Neural progenitor cell (in vitro differentiated cells): ENCODE data around the gene AANAT. TPM values are rescaled to one million over a fixed set of nuclear protein-coding genes. Genes with fewer than 3 reads are reported as not detected.

Experiments used
- DNase-seq: peaks from one replicate; pipeline ENCODE4 v3.0.0-alpha.2; 2016; ENCODE audit warnings: low spot score
- H2AFZ ChIP-seq: fragments of 200-600 bp; sonication (generic); replicated peaks from 2 replicates; pipeline ENCODE4 v1.6.1; 2016; ENCODE audit warnings: antibody characterized with exemption
- H3F3A ChIP-seq: fragments of 200-600 bp; sonication (generic); 2 replicates; pipeline ENCODE4 v1.6.1; 2016; ENCODE audit warnings: antibody characterized with exemption, low read depth
- H3K27ac ChIP-seq: fragments of 200-600 bp; sonication (generic); 2 replicates; pipeline ENCODE4 v1.5.1; 2016; ENCODE audit warnings: mild to moderate bottlenecking
- H3K27me3 ChIP-seq: fragments of 200-600 bp; sonication (generic); 2 replicates; pipeline ENCODE4 v1.6.1; 2016; ENCODE audit warnings: mild to moderate bottlenecking, moderate library complexity
- H3K36me3 ChIP-seq: fragments of 200-600 bp; sonication (generic); 2 replicates; pipeline ENCODE4 v1.5.1; 2016
- H3K4me1 ChIP-seq: fragments of 200-600 bp; sonication (generic); 2 replicates; pipeline ENCODE4 v1.6.1; 2016; ENCODE audit warnings: mixed run types
- H3K4me2 ChIP-seq: fragments of 200-600 bp; sonication (generic); 2 replicates; pipeline ENCODE4 v1.6.1; 2016
- H3K4me3 ChIP-seq: fragments of 200-600 bp; sonication (generic); 2 replicates; pipeline ENCODE4 v1.5.1; 2016
- H3K79me2 ChIP-seq: fragments of 200-600 bp; sonication (generic); 2 replicates; pipeline ENCODE4 v1.6.1; 2016; ENCODE audit warnings: low read depth
- H3K9ac ChIP-seq: fragments of 200-600 bp; sonication (generic); 2 replicates; pipeline ENCODE4 v1.6.1; 2016
- H3K9me3 ChIP-seq: fragments of 200-600 bp; sonication (generic); 2 replicates; pipeline ENCODE4 v1.5.1; 2016; ENCODE audit warnings: low read depth
- H4K20me1 ChIP-seq: fragments of 200-600 bp; sonication (generic); 2 replicates; pipeline ENCODE4 v1.6.1; 2016; ENCODE audit warnings: low read depth
- H3K27ac Mint-ChIP-seq: 3 replicates; pipeline ENCODE4 v1.8.0; 2021; ENCODE audit warnings: mixed read lengths
- H3K27me3 Mint-ChIP-seq: 2 replicates; pipeline ENCODE4 v1.8.0; 2022; ENCODE audit warnings: low read depth, mild to moderate bottlenecking, inconsistent platforms, moderate library complexity, mixed read lengths; ENCODE audit not compliant: insufficient read depth
- H3K36me3 Mint-ChIP-seq: 3 replicates; pipeline ENCODE4 v1.8.0; 2021; ENCODE audit warnings: mixed read lengths
- H3K4me1 Mint-ChIP-seq: 3 replicates; pipeline ENCODE4 v1.8.0; 2021; ENCODE audit warnings: mixed read lengths
- H3K4me3 Mint-ChIP-seq: 3 replicates; pipeline ENCODE4 v1.8.0; 2021; ENCODE audit warnings: mild to moderate bottlenecking, moderate library complexity, mixed read lengths
- H3K9me3 Mint-ChIP-seq: 3 replicates; pipeline ENCODE4 v1.8.0; 2020; ENCODE audit warnings: mixed read lengths
- EZH2 ChIP-seq: fragments of 200-600 bp; sonication (generic); IDR thresholded peaks from 2 replicates; pipeline ENCODE4 v1.6.1; 2017; ENCODE audit warnings: antibody characterized with exemption, mild to moderate bottlenecking, moderate library complexity
- EZH2phosphoT487 ChIP-seq: fragments of 200-600 bp; sonication (generic); IDR thresholded peaks from 2 replicates; pipeline ENCODE4 v1.6.1; 2017; ENCODE audit warnings: antibody characterized with exemption
- total RNA-seq: library from RNA; depleted of rRNA; stranded (reverse); fragments of >200 nt; gene quantifications from 2 replicates; pipeline ENCODE4 v1.2.3, GENCODE V29; 2015; ENCODE audit warnings: low replicate concordance
- TF ChIP-seq, protein P1 (sequence below): fragments of 200-600 bp; sonication (generic); IDR thresholded peaks from 2 replicates; pipeline ENCODE4 v1.5.1; 2017; ENCODE audit warnings: antibody characterized with exemption, mild to moderate bottlenecking

The AANAT gene
- total RNA-seq, 1 donor from 2014 or later, result not detected

GRCh38 chr17:76515274-76515949, 48.0 kb downstream of the AANAT start:
- H3K27ac ChIP-seq, result no peak overlapping the region
- H3K9ac ChIP-seq, result no peak overlapping the region
- DNase-seq, result no peak
- H2AFZ ChIP-seq, result no peak overlapping the region
- no peaks in the 10 kb centered on the region for H4K20me1 ChIP-seq
- Mint-ChIP-seq H3K9me3 (no peaks in the 10 kb centered on the region), H3K36me3 (no peaks in the 10 kb centered on the region), H3K4me3 (no peak overlapping the region), H3K27ac (peak overlapping the region; percentile 37), H3K27me3 (peaks cover 9% of the 10 kb centered on the region), H3K4me1 (peaks cover 19% of the 10 kb centered on the region)
- H3K79me2 ChIP-seq, result no peaks in the 10 kb centered on the region
- H3K27me3 ChIP-seq, result no peaks in the 10 kb centered on the region
- H3K9me3 ChIP-seq, result no peaks in the 10 kb centered on the region
- H3K36me3 ChIP-seq, result no peaks in the 10 kb centered on the region
- peaks cover 3% of the 10 kb centered on the region for H3K4me1 ChIP-seq
- H3K4me2 ChIP-seq, result no peak overlapping the region
- peaks cover 4% of the 10 kb centered on the region for H3F3A ChIP-seq
- TF ChIP-seq EZH2, result no peak
- no peak overlapping the region for H3K4me3 ChIP-seq

DNA sequence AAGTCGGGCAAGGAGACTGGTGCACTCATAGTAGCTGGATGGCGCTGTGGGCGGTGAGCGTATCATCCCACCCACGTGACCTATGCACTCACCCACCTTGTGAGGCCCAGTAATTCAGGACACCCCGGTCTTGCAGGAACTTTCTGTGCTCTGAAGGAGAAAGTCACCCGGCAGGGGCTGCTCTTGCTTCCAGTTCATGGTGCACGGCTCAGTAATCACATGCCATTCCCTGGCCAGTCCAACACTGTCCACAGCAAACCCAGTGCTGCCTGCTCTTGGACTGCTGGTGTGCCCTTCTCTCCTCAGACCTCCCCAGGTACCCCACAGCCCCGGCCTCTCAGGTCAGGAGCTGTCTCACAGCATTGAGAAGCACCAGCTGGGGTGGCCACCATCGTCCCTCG, 50.2 kb downstream of the AANAT start:
- Mint-ChIP-seq H3K27ac (no peak overlapping the region), H3K4me3 (no peak overlapping the region), H3K36me3 (no peaks in the 10 kb centered on the region), H3K27me3 (peaks cover 9% of the 10 kb centered on the region), H3K4me1 (peaks cover 15% of the 10 kb centered on the region), H3K9me3 (no peaks in the 10 kb centered on the region)
- Histone ChIP-seq H3K9ac (no peak overlapping the region), H3K4me1 (peaks cover 3% of the 10 kb centered on the region), H3K4me3 (no peak overlapping the region), H3K27me3 (peaks cover 4% of the 10 kb centered on the region), H3K27ac (no peak overlapping the region), H3K79me2 (no peaks in the 10 kb centered on the region), H3K9me3 (no peaks in the 10 kb centered on the region), H3F3A (peaks cover 4% of the 10 kb centered on the region), H4K20me1 (no peaks in the 10 kb centered on the region), H3K36me3 (no peaks in the 10 kb centered on the region), H2AFZ (no peak overlapping the region), H3K4me2 (no peak overlapping the region)
- no peak for DNase-seq
- TF ChIP-seq, protein P1, sequence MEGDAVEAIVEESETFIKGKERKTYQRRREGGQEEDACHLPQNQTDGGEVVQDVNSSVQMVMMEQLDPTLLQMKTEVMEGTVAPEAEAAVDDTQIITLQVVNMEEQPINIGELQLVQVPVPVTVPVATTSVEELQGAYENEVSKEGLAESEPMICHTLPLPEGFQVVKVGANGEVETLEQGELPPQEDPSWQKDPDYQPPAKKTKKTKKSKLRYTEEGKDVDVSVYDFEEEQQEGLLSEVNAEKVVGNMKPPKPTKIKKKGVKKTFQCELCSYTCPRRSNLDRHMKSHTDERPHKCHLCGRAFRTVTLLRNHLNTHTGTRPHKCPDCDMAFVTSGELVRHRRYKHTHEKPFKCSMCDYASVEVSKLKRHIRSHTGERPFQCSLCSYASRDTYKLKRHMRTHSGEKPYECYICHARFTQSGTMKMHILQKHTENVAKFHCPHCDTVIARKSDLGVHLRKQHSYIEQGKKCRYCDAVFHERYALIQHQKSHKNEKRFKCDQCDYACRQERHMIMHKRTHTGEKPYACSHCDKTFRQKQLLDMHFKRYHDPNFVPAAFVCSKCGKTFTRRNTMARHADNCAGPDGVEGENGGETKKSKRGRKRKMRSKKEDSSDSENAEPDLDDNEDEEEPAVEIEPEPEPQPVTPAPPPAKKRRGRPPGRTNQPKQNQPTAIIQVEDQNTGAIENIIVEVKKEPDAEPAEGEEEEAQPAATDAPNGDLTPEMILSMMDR, result no peak
- TF ChIP-seq EZH2phosphoT487, result no peak
- no peak for TF ChIP-seq EZH2

GRCh38 chr17:76519048-76519966, 51.9 kb downstream of the AANAT start:
- H3K36me3 ChIP-seq, result no peaks in the 10 kb centered on the region
- Mint-ChIP-seq H3K9me3 (no peaks in the 10 kb centered on the region), H3K27me3 (peaks cover 11% of the 10 kb centered on the region), H3K36me3 (no peaks in the 10 kb centered on the region), H3K4me1 (peaks cover 14% of the 10 kb centered on the region), H3K27ac (peak overlapping the region; percentile 57), H3K4me3 (no peak overlapping the region)
- peak overlapping the region; percentile 57 for H2AFZ ChIP-seq
- H3F3A ChIP-seq, result peaks cover 4% of the 10 kb centered on the region
- peaks cover 16% of the 10 kb centered on the region for H3K27me3 ChIP-seq
- no peak overlapping the region for H3K27ac ChIP-seq
- H3K4me3 ChIP-seq, result no peak overlapping the region
- peak overlapping the region; percentile 38 for H3K4me2 ChIP-seq
- peaks cover 3% of the 10 kb centered on the region for H3K4me1 ChIP-seq
- H3K9me3 ChIP-seq, result no peaks in the 10 kb centered on the region
- no peak overlapping the region for H3K9ac ChIP-seq
- H3K79me2 ChIP-seq, result no peaks in the 10 kb centered on the region
- no peak for DNase-seq
- TF ChIP-seq EZH2 (no peak), EZH2phosphoT487 (no peak)
- TF ChIP-seq, protein P1, result no peak
- H4K20me1 ChIP-seq, result no peaks in the 10 kb centered on the region

Other genes starting within 250 kb of the AANAT start
- 18.5 and 21.0 TPM in 2 replicates for gene RNF157, start 227.1 kb upstream of the AANAT start, total RNA-seq
- 4.2 and 10.7 TPM in 2 replicates for gene UBALD2, start 202.3 kb upstream of the AANAT start, total RNA-seq
- gene QRICH2, start 159.3 kb upstream of the AANAT start, total RNA-seq, result 1.7 and 2.3 TPM in 2 replicates
- gene PRPSAP1, start 113.7 kb upstream of the AANAT start, total RNA-seq, result 73.7 and 89.7 TPM in 2 replicates
- gene SPHK1, start 83.0 kb upstream of the AANAT start, total RNA-seq, result 1.3 and 1.9 TPM in 2 replicates
- 20.6 and 46.6 TPM in 2 replicates for gene UBE2O, start 14.5 kb upstream of the AANAT start, total RNA-seq
- gene RHBDF2, start 33.8 kb downstream of the AANAT start, total RNA-seq, result 0.79 and 5.0 TPM in 2 replicates
- 1.1 TPM in 1 of 2 replicates, not detected in the other for gene CYGB, start 70.1 kb downstream of the AANAT start, total RNA-seq
- 0.09 TPM in 1 of 2 replicates, not detected in the other for gene PRCD, start 72.4 kb downstream of the AANAT start, total RNA-seq
- gene ST6GALNAC2, start 118.3 kb downstream of the AANAT start, total RNA-seq, result 0.28 TPM in 1 of 2 replicates, not detected in the other
- gene ST6GALNAC1, start 176.2 kb downstream of the AANAT start, total RNA-seq, result not detected in 2 replicates
- 54.6 and 55.4 TPM in 2 replicates for gene MXRA7, start 243.4 kb downstream of the AANAT start, total RNA-seq